Measurements from ENCODE around the gene NOX4.
"Not testable (repeated sequence)": the region's sequence is repeated elsewhere in the genome, so short reads cannot be mapped to it uniquely, and the experiment has no call there.

DNA sequence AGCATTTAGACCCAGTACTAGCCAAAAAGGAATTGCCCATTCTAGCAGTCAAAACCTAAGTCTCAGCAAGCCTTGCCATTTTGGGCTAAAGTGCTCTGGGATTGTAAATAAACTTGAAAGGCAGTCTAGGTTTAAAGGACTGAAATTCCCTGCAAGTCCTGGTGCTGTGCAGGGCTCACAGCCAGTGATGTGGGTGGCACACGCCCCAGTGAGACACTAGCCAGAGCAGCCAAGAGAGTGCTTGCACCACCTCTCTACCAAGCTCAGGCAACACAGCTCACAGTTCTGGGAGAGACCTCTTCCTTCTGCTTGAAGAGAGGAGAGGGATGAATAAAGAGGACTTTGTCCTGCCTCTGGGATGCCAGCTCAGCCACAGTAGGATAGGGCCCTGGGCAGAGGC lies 80.5 kb downstream of the NOX4 start:
- TF ChIP-seq, protein P1, sequence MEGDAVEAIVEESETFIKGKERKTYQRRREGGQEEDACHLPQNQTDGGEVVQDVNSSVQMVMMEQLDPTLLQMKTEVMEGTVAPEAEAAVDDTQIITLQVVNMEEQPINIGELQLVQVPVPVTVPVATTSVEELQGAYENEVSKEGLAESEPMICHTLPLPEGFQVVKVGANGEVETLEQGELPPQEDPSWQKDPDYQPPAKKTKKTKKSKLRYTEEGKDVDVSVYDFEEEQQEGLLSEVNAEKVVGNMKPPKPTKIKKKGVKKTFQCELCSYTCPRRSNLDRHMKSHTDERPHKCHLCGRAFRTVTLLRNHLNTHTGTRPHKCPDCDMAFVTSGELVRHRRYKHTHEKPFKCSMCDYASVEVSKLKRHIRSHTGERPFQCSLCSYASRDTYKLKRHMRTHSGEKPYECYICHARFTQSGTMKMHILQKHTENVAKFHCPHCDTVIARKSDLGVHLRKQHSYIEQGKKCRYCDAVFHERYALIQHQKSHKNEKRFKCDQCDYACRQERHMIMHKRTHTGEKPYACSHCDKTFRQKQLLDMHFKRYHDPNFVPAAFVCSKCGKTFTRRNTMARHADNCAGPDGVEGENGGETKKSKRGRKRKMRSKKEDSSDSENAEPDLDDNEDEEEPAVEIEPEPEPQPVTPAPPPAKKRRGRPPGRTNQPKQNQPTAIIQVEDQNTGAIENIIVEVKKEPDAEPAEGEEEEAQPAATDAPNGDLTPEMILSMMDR (IDR thresholded peaks at IDR 0.05; ENCODE audit: low read length): not testable (repeated sequence)
- not testable (repeated sequence) for TF ChIP-seq EZH2 (optimal IDR thresholded peaks at IDR 0.05; ENCODE audit: low read depth, low read length); EZH2phosphoT487 (IDR thresholded peaks at IDR 0.05; ENCODE audit: low read length)

All from MM.1S (cell line).